NCI-H2029 (cell line): Measurements from ENCODE around the gene PLCXD3.
"Not testable (repeated sequence)": the region's sequence is repeated elsewhere in the genome, so short reads cannot be mapped to it uniquely, and the experiment has no call there.

Experiments
- DNase-seq: peaks from one replicate; lab custom pipeline; 2025; lab: John Stamatoyannopoulos, UW

PLCXD3 gene

DNA sequence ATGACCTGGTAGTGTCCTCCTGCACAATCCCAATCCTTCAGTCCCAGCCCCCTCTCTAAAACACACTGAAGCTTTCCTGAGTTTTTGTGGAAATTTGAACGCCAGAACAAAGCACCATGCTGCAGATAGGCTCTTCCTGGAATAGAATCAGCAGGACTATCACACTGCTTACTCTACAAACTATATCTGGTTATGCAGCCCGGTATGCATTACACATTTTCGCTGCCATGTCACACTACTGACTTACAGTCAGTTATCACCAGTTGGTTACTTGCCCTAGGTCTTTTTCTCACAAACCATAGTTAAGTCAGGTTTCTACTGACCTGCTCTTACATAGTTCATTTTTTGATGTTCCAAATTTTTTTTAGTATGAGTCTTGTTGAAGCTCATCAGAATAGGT, 24.9 kb downstream of the PLCXD3 start:
- no peak for DNase-seq

GRCh38 chr5:41482715-41483114, 27.7 kb downstream of the PLCXD3 start:
- DNase-seq = no peak

GRCh38 chr5:41482173-41482572, 28.2 kb downstream of the PLCXD3 start:
- no peak for DNase-seq

GRCh38 chr5:41471571-41472208, 38.7 kb downstream of the PLCXD3 start:
- not testable (repeated sequence) for DNase-seq

DNA sequence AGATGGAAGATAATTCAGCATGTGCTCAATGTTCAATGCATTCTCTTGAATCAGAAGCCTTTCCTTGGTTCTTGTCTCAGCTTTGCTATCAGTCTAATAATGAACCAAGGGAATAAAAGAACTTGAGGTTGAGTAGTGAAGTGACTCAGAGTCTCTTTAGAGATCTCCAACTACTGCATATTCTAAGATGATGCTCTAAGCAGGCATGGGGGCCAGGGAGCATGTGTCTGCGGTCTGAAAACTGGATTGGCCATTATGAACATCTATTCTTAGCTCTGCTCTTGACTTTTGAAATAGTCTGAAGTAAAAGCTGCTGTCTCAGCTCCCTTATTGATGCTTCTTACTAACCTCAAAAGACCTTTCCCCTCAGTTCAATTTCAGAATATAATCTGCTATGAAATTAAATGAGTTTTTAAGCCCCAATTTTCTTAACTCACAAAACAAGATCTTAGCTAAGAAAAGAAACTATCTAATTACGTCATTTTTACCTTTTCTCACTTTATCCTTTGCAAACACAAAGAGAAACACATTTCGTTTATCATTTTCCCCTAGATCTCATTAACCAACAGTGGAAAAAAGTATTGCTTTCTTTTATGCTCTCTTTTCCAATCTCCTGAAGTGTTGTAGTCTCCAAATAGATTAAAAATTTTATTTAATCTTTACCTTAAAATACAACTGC, 44.8 kb downstream of the PLCXD3 start:
- no peak for DNase-seq

DNA sequence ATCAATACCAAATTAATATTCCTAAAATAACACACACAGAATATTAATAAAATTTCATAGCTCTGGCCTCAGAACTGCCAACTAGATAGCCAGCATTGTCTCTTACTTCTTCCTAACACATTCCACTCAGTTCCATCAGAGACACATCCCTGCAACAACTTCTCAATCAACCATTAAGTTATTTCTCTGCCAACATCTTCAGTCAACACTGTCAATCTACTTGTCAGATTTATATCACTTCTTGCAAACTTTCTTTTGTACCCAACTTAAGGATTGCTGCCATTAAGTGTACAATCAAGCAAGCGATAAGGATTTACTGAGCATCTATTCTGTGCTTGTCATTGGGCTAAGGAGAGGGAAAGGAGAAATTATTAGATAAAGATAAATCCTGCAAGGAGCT, 50.8 kb downstream of the PLCXD3 start:
- no peak for DNase-seq

DNA sequence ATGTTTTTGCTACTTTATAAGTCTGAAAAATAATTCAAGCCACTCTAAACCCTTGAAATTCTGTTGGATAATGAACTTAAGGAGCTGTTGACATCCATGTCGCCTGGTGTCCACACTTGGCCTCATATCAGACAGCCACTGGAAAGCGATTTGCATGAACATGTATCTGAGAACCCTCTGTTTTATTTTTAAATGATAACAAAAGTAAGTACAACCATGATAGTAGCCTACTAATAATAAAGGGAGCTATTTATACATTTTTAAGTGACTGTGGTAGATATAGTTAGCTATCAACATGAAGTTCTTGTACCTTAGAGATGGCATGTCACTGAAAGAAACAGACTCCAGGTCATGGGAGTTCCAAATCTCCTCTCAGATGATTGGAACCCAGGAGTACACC, 53.3 kb downstream of the PLCXD3 start:
- no peak for DNase-seq

- DNase-seq = no peak
These were observed 57.9 kb downstream of the PLCXD3 start for GRCh38 chr5:41452506-41452905.

DNA sequence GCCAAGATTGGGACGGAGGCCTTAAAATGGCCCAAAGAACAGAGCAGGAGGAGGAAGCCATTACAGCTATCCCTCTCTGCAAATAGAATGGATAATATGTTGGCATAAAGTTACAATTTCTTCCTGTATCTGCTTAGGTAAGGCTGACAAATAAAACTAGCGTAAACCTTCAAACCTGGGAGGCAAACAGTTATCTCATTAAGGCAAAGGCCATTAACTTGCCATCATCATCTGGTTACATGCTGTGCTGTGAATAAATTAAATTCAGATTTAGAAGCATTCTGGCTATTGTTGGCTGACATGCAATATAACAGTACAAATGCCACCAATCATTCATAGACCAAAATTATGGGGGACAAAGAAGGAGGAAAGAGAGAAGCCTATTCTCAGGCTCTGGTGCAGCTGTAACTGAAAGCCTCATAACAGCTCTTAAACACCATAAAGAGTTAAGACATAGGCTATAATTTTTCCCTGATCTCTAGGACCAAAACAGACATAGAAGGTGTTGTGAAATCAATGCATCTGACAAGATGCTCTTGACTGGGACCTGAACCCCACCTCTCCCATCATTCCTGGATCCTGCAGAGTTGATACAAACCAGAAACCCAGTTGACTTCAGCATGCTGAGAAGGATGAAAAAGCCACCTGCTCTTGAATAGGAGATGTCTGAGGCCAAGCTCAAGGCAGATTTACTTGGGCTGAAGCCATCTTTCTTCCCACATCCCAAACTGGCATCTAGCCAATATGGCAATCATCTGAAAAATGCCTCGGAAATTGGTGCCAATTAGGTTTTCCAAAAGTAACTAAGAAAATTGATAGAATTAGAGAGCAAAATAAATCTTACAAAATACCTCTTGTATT, 62.5 kb downstream of the PLCXD3 start:
- DNase-seq = no peak

DNA sequence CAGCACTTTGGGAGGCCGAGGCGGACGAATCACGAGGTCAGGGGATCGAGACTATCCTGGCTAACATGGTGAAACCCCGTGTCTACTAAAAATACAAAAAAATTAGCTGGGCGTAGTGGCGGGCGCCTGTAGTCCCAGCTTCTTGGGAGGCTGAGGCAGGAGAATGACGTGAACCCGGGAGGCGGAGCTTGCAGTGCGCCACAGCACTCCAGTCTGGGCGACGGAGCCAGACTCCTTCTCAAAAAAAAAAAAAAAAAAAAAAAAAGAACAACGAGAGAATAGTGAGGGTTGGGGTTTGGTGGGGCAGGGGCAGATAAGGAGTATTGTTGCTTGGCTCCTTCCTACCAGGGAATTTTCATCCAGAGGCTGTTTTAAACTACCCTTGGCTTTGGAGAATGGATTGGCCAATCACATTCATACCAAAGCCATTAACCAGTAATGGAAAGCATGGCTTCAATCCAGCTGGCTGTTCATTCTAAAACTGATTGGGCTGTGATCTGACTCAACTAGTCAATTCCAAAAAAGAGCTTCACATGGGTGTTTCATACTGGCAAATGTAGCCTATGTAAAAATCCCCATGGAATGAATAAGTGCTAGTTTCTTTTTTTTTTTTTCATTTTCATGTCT, 64.4 kb downstream of the PLCXD3 start:
- DNase-seq = no peak

GRCh38 chr5:41435276-41435675, 75.1 kb downstream of the PLCXD3 start:
- no peak for DNase-seq

DNA sequence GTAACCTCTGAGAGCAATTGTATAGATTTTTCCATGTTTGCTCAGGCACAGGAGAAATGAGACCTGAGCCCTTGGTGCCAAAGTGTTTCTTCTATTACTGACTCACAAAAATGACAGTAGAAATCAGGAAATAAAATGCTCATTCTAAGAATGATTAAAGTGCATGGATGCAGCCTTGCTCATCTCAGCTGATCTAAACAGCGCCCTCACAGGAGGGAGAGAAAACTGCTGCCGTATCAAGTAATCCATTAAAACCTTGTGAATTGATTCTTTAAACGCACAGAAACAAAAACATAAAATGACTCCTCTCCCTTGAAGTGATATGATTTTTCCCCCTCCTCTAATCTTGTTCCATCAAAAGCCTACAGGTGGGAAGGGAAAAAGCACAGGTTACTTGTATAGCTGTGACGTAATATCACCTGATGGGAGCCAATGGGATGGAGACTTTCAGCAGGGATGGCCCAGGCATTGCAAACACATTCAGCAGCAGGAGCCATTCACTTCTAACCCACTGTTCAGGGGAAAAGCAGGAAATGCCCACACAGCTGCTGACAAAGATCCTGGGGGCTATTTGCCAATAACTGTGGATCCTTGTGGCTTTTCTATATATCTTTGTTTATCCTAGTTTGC, 76.7 kb downstream of the PLCXD3 start:
- DNase-seq = no peak

GRCh38 chr5:41432481-41433253, 77.7 kb downstream of the PLCXD3 start:
- DNase-seq = no peak

- no peak for DNase-seq
These were observed 82.9 kb downstream of the PLCXD3 start for GRCh38 chr5:41427505-41427904.

GRCh38 chr5:41425736-41426135, 84.7 kb downstream of the PLCXD3 start:
- no peak for DNase-seq

GRCh38 chr5:41420492-41421067, 89.8 kb downstream of the PLCXD3 start:
- no peak for DNase-seq

DNA sequence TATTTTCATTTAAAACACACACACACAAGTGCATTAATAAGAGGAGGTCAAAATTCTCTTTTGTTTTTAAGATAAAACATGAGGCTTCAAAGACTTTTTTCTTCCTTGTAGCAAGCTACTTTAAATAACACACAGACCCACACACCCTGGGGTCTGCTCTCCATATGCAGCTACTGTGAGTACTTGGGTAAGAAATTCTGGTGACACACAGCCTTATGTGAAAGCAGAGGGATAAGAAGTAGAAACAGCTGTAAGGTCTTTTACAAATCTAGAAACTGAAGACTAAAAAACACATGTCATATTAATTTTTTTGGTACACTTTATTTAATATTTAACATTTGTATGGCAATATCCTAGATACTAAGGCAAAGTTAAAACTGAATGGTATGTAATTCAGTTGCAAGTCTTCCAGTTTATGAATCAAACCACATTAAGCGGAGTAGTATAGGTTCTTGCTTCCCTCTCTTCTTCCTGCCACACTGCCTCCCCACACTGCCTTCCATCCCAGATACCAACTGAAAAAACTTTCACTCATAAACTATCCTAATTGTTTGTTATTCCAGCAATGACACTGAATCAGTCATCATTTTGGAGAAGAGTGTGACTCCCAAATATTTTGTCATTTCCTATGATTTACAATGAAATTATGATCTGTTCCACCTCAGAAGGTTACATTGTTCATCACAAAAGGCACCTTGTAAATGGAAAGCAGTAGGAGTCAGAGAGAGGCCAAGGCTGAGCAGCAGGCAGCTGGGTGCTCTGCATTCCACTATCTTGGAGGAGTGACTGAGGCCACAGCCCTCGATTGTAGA, 92.0 kb downstream of the PLCXD3 start:
- no peak for DNase-seq

- DNase-seq = no peak
These were observed 94.1 kb downstream of the PLCXD3 start for GRCh38 chr5:41416336-41416735.

GRCh38 chr5:41415242-41415641, 95.2 kb downstream of the PLCXD3 start:
- no peak for DNase-seq

- DNase-seq = no peak
These were observed 95.8 kb downstream of the PLCXD3 start for GRCh38 chr5:41414598-41414997.
